ENCODE measurements around the gene SLC27A1. TPM values are rescaled to one million over a fixed set of nuclear protein-coding genes. Genes with fewer than 3 reads are reported as not detected.

Gene SLC27A1
- total and polyA plus RNA-seq, 9 of the 15 experiments (the other 6 are each of a cell fraction or from before 2014, with no cell fraction given): 0.06 to 3.0 (median 1.1) TPM

DNA sequence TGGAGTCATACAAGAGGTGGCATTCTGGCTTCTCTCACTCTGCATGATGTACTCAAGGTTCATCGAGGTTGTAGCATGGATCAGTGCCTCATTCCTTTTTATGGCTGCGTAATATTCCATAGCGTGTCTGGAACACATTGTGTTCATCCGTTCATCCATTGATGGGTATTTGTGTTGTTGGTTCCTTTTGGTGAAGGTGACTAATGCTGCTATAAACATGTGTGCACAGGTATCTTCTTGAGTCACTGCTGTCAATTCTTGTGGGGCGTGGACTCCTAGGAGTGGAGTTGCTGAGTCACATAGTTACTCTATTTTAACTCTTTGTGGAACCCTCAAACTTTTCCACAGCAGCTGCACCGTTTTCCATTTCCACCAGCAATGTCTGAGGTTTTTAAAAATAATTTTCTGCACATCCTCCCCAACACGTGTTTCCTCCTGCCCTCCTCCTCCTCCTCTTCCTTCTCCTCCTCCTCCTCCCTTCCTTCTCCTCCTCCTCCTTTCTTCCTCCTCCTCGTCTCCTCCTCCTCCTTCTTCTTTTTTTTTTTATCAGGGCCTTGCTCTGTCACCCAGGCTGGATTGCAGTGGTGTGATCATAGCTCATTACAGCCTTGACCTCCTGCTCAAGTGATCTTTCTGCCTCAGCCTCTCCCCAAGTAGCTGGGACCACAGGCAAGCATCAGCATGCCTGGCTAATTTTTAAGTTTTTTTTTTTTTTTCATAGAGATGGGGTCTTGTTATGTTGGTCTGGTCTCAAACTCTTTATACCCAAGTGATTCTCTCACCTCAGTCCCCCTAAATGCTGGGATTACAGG lies 19.9 kb upstream of the SLC27A1 start (continued):
- TF ChIP-seq ATF3 (IDR thresholded peaks at IDR 0.05) (peak; percentile 68), ATF3 (CRISPR knock-in tag; conservative IDR thresholded peaks at IDR 0.05) (no peak), SMC3 (conservative IDR thresholded peaks at IDR 0.05; ENCODE audit: insufficient read depth, low read depth, low read length) (no peak), HOXB6 (CRISPR knock-in tag; IDR thresholded peaks at IDR 0.05; ENCODE audit: borderline replicate concordance) (no peak), TEAD2 (tag; IDR thresholded peaks at IDR 0.05) (no peak), PHB (CRISPR knock-in tag; IDR thresholded peaks at IDR 0.05) (no peak), ERF (CRISPR knock-in tag; IDR thresholded peaks at IDR 0.05) (no peak), SMARCA4 (IDR thresholded peaks at IDR 0.05) (peak; percentile 67), MCM5 (IDR thresholded peaks at IDR 0.05; ENCODE audit: low read depth) (no peak), SIX5 (IDR thresholded peaks at IDR 0.05; ENCODE audit: borderline replicate concordance in 1 of 2, insufficient read depth in 1 of 2, low read depth in 1 of 2, low read length in 2 of 2) (no peak), POLR2AphosphoS2 (IDR thresholded peaks at IDR 0.05; ENCODE audit: low read length) (no peak), GABPA (tag; conservative IDR thresholded peaks at IDR 0.05; ENCODE audit: low read depth) (no peak), GTF2B (IDR thresholded peaks at IDR 0.05; ENCODE audit: extremely low read depth, insufficient read length) (no peak), HNRNPUL1 (IDR thresholded peaks at IDR 0.05; ENCODE audit: low read length) (no peak), ZNF146 (CRISPR knock-in tag; IDR thresholded peaks at IDR 0.05; ENCODE audit: unreplicated experiment) (peak; percentile 100), NCOR1 (IDR thresholded peaks at IDR 0.05) (no peak), CEBPG (CRISPR knock-in tag; IDR thresholded peaks at IDR 0.05) (no peak), CEBPG (tag; conservative IDR thresholded peaks at IDR 0.05 in 1 of 2, IDR thresholded peaks at IDR 0.05 in 1 of 2) (no peak), SRSF3 (IDR thresholded peaks at IDR 0.05; ENCODE audit: insufficient read depth, low read length) (no peak), NRF1 (conservative IDR thresholded peaks at IDR 0.05 in 1 of 2, IDR thresholded peaks at IDR 0.05 in 1 of 2) (no peak)
- TF ChIP-seq, protein P1, sequence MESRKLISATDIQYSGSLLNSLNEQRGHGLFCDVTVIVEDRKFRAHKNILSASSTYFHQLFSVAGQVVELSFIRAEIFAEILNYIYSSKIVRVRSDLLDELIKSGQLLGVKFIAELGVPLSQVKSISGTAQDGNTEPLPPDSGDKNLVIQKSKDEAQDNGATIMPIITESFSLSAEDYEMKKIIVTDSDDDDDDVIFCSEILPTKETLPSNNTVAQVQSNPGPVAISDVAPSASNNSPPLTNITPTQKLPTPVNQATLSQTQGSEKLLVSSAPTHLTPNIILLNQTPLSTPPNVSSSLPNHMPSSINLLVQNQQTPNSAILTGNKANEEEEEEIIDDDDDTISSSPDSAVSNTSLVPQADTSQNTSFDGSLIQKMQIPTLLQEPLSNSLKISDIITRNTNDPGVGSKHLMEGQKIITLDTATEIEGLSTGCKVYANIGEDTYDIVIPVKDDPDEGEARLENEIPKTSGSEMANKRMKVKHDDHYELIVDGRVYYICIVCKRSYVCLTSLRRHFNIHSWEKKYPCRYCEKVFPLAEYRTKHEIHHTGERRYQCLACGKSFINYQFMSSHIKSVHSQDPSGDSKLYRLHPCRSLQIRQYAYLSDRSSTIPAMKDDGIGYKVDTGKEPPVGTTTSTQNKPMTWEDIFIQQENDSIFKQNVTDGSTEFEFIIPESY (CRISPR knock-in tag; IDR thresholded peaks at IDR 0.05): no peak
- TF ChIP-seq, protein P2, sequence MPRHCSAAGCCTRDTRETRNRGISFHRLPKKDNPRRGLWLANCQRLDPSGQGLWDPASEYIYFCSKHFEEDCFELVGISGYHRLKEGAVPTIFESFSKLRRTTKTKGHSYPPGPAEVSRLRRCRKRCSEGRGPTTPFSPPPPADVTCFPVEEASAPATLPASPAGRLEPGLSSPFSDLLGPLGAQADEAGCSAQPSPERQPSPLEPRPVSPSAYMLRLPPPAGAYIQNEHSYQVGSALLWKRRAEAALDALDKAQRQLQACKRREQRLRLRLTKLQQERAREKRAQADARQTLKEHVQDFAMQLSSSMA (CRISPR knock-in tag; IDR thresholded peaks at IDR 0.05): no peak
- TF ChIP-seq, protein P3, sequence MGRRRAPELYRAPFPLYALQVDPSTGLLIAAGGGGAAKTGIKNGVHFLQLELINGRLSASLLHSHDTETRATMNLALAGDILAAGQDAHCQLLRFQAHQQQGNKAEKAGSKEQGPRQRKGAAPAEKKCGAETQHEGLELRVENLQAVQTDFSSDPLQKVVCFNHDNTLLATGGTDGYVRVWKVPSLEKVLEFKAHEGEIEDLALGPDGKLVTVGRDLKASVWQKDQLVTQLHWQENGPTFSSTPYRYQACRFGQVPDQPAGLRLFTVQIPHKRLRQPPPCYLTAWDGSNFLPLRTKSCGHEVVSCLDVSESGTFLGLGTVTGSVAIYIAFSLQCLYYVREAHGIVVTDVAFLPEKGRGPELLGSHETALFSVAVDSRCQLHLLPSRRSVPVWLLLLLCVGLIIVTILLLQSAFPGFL (CRISPR knock-in tag; IDR thresholded peaks at IDR 0.05): no peak
